Retinal pigment epithelial cell (primary cell): ENCODE measurements around the gene RHOBTB3.
A peak's percentile ranks its signal among the peaks of the same experiment; 100 is the strongest.
"Not testable (repeated sequence)": the region's sequence is repeated elsewhere in the genome, so short reads cannot be mapped to it uniquely, and the experiment has no call there.

Experiments used
- DNase-seq: peaks from one replicate; pipeline ENCODE4 v3.0.0-alpha.2; 2010; ENCODE audit warnings: low read depth
- H3K4me3 ChIP-seq: 2 replicates; pipeline ENCODE4 v1.5.1; 2011; ENCODE audit warnings: mild to moderate bottlenecking, low read length, control low read depth, moderate library complexity
- TF ChIP-seq, protein P1 (sequence below): conservative IDR thresholded peaks from 2 replicates; pipeline ENCODE4 v1.5.1; 2011; ENCODE audit warnings: low read depth, low read length, control low read depth, inconsistent platforms

The RHOBTB3 gene

DNA sequence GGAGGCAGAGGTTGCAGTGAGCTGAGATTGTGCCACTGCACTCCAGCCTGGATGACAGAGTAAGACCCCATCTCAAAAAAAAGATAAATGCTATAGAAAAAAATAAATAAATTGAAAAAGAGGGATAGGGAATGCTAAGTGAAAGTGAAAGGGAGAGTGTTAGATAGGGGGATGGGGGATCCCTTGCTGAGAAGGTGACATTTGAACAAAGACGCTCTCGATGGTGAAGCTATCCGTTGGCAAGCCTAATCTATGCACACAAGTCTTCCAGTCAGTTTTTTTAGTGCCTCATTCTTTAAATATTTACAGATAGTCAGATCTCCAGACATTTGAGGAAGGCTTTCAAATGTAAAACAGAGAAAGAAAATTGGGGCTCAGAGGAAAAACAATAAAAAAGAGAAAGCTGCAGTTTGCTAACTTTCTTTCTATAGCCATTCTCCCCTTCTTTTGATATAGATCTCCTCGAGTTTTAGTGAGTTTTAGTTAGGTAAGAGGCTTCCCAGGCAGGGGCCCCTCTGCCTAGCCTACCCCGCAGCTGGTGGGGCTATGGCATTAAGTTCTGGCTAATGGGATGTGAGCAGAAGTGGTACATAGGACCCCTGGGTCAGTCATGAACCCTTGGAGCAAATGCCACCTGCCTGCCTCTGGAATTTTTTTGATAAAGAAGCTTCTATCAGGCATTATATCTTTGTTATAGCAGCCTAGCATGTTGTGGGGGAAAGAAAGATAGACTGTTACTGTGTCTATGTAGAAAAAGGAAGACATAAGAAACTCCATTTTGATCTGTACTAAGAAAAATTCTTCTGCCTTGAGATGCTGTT is 79.4 kb downstream of the RHOBTB3 start:
- no peak overlapping the region for H3K4me3 ChIP-seq
- DNase-seq = no peak
- TF ChIP-seq, protein P1, sequence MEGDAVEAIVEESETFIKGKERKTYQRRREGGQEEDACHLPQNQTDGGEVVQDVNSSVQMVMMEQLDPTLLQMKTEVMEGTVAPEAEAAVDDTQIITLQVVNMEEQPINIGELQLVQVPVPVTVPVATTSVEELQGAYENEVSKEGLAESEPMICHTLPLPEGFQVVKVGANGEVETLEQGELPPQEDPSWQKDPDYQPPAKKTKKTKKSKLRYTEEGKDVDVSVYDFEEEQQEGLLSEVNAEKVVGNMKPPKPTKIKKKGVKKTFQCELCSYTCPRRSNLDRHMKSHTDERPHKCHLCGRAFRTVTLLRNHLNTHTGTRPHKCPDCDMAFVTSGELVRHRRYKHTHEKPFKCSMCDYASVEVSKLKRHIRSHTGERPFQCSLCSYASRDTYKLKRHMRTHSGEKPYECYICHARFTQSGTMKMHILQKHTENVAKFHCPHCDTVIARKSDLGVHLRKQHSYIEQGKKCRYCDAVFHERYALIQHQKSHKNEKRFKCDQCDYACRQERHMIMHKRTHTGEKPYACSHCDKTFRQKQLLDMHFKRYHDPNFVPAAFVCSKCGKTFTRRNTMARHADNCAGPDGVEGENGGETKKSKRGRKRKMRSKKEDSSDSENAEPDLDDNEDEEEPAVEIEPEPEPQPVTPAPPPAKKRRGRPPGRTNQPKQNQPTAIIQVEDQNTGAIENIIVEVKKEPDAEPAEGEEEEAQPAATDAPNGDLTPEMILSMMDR = no peak

DNA sequence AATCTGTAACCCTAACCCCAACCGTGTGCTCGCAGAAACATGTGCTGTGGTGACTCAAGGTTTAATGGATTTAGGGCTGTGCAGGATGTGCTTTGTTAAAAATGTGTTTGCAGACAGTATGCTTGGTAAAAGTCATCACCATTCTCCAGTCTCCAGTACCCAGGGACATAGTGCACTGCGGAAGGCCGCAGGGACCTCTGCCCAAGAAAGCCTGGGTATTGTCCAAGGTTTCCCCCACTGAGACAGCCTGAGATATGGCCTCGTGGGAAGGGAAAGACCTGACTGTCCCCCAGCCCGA is 79.9 kb downstream of the RHOBTB3 start:
- H3K4me3 ChIP-seq, DNase-seq: not testable (repeated sequence)

DNA sequence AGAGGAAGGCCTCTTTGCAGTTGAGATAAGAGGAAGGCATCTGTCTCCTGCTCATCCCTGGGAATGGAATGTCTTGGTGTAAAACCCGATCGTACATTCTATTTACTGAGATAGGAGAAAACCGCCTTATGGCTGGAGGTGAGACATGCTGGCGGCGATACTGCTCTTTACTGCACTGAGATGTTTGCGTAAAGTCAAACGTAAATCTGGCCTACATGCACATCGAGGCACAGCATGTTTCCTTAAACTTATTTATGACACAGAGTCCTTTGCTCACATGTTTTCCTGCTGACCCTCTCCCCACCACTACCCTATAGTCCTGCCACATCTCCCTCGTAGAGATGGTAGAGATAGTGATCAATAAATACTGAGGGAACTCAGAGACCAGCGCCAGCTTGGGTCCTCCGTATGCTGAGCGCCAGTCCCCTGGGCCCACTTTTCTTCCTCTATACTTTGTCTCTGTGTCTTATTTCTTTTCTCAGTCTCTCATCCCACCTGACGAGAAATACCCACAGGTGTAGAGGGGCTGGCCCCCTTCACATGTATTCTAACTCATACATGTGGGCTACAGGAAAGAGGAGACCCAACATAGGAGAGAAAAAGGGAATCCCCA is 80.4 kb downstream of the RHOBTB3 start:
- DNase-seq, H3K4me3 ChIP-seq: not testable (repeated sequence)

DNA sequence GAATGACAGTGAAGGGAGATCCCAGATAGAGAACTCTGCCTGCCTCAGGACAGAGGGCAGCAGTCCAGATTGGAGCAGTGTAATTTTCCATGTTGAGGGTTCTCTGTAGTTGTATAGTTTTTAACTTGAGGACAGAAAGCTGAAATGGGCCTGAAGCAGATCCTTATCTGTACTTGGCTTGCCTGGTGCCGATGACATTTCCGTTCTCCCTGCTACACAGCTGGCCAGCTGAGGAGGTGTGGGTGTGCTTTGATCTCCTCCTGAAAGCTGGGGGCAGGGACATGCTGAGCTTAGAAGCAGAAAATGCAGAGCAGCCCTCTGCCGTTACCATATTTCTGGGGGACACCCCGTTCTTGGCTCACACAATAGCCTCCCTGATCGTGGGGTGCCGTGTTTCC is 80.9 kb downstream of the RHOBTB3 start:
- DNase-seq = no peak
- H3K4me3 ChIP-seq = no peak overlapping the region
- TF ChIP-seq, protein P1 = no peak

DNA sequence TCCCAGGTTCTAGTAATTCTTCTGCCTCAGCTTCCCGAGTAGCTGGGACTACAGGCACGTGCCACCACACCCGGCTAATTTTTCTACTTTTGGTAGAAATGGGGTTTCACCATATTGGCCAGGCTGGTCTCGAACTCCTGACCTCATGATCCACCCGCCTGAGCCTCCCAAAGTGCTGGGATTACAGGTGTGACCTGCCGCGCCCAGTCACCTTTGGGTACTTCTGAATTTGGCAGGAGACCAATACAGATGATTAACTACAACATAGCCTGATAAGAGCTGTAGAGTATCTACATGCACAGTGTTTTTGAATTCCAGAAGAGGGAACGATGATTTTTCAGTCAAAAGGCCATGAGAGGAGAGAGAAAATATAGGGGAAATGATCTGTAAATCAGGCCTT is 81.9 kb downstream of the RHOBTB3 start:
- H3K4me3 ChIP-seq, DNase-seq: not testable (repeated sequence)

DNA sequence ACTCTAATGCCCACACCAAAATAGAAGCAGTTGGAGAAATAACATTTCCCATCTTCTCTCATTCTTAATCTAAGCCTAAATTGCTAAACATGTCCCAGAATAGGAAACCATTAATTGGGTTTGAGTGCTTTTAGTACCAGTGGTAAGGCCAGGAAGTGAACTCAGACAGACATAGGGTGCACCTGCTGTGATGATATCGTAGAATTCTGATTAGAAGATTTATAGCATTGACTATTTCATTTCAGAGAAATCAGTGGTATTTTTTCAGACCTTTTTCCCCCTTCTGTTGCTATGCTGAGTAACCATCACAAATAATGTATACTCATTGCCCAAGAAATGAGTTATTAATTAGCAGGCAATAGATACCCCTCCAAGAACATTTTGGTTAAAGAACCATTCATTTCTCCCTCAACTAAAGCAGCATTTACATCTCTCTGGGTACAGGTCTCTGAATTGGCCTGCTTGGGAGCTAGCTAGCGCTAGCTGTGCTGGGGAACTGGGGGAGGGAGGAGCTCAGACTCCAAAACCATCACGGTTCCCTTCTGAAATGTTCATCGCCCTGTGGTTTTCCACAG is 84.1 kb downstream of the RHOBTB3 start:
- TF ChIP-seq, protein P1 = no peak
- H3K4me3 ChIP-seq = no peak overlapping the region
- DNase-seq = no peak

DNA sequence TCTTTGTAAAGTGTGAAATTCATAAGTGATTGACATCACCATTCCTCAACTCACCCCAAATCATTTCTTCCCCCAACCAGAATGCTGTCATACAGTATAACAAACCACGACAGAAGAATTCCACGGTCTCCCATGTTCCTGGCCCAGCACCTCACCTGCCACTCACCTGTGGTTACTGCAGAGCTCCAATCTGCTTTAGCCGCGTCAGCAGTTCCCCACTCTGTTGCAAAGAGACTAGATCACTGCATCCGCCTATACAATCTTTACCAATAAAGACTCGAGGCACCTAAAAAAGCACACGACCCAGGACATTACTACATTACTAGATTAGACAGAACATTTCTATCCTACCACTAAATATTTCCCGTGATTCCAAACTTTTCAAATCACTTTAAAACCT is 85.2 kb downstream of the RHOBTB3 start:
- no peak overlapping the region for H3K4me3 ChIP-seq
- no peak for DNase-seq
- TF ChIP-seq, protein P1 = no peak

DNA sequence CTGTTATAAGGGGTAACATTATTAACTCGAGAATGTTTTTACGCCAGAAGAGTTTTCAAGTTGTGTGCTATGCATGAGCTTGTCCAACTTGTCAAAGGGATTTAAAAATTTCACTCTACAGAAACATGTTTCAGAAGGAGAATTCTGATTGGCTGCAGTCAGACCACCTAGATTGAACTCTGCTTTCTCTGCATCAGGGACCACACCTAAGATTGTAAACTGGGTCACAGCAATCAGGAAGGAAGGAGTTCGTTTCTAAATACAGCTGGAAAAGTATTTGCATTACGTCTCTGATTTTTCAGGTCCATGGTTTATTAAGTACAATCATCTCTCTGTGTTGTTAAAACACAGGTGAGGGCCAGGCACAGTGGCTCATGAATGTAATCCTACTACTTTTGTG is 85.6 kb downstream of the RHOBTB3 start:
- H3K4me3 ChIP-seq = no peak overlapping the region
- no peak for DNase-seq
- TF ChIP-seq, protein P1 = no peak

DNA sequence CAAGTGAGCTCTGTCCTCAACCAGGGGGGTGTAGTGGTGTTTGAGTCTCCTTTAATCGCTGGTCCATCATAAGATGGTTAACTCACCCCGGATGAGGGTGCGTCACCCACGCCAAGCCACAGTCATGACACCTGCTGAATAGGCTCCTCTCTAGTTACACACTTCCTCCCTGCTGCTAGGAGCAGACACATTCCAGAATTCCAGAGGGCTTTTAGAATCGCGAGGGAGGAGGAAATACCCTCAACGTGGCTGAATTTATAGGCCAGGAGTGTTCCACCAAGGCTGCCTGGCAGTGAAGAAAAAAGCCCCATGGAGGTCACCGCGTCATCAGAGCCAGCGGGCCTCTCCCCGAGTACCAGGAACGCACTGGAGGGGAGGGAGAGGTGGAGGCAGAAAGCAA is 86.3 kb downstream of the RHOBTB3 start:
- DNase-seq = peak; percentile 87
- TF ChIP-seq, protein P1 = no peak
- no peak overlapping the region for H3K4me3 ChIP-seq
